ENCODE results near the gene MYBBP1A. TPM values are rescaled to one million over a fixed set of nuclear protein-coding genes. Genes with fewer than 3 reads are reported as not detected.

The MYBBP1A gene
- total RNA-seq, 1 experiment from 2014 or later = 28.1 TPM

GRCh38 chr17:4536742-4537411 lies 18.3 kb downstream of the MYBBP1A start:
- peak; percentile 9 for DNase-seq (ENCODE audit: low read depth)

- no peak for DNase-seq (ENCODE audit: low read depth)
These were observed 18.9 kb downstream of the MYBBP1A start for GRCh38 chr17:4536259-4536741.

GRCh38 chr17:4535667-4536258 lies 19.4 kb downstream of the MYBBP1A start:
- no peak for DNase-seq (ENCODE audit: low read depth)

- DNase-seq (ENCODE audit: low read depth) = no peak
These were observed 20.1 kb downstream of the MYBBP1A start for GRCh38 chr17:4534928-4535666.

- no peak for DNase-seq (ENCODE audit: low read depth)
These were observed 20.7 kb downstream of the MYBBP1A start for GRCh38 chr17:4534515-4534914.

- peak; percentile 52 for DNase-seq (ENCODE audit: low read depth)
These were observed 21.4 kb downstream of the MYBBP1A start for GRCh38 chr17:4533523-4534504.

DNA sequence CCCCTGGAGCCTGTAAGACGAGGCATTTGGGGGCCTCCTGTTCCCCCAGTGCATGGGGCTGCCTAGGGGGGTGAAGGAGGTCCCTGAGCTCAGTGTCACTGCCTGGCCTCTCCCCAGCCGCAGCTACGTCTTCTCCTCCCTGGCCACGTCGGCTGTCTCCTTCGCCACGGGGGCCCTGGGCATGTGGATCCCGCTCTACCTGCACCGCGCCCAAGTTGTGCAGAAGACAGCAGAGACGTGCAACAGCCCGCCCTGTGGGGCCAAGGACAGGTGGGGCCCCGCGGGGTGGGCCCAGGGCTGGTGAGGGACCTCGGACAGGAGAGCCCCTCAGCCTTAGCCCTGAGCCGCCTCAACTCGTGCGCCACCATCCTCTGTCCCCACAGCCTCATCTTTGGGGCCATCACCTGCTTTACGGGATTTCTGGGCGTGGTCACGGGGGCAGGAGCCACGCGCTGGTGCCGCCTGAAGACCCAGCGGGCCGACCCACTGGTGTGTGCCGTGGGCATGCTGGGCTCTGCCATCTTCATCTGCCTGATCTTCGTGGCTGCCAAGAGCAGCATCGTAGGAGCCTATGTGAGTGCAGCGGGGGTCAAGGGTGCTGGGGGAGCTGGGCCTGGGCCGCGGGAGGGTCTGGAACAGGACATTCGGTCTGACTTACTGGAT lies 22.2 kb downstream of the MYBBP1A start:
- no peak for DNase-seq (ENCODE audit: low read depth)

GRCh38 chr17:4531988-4532736 lies 23.0 kb downstream of the MYBBP1A start:
- DNase-seq (ENCODE audit: low read depth) = no peak

DNA sequence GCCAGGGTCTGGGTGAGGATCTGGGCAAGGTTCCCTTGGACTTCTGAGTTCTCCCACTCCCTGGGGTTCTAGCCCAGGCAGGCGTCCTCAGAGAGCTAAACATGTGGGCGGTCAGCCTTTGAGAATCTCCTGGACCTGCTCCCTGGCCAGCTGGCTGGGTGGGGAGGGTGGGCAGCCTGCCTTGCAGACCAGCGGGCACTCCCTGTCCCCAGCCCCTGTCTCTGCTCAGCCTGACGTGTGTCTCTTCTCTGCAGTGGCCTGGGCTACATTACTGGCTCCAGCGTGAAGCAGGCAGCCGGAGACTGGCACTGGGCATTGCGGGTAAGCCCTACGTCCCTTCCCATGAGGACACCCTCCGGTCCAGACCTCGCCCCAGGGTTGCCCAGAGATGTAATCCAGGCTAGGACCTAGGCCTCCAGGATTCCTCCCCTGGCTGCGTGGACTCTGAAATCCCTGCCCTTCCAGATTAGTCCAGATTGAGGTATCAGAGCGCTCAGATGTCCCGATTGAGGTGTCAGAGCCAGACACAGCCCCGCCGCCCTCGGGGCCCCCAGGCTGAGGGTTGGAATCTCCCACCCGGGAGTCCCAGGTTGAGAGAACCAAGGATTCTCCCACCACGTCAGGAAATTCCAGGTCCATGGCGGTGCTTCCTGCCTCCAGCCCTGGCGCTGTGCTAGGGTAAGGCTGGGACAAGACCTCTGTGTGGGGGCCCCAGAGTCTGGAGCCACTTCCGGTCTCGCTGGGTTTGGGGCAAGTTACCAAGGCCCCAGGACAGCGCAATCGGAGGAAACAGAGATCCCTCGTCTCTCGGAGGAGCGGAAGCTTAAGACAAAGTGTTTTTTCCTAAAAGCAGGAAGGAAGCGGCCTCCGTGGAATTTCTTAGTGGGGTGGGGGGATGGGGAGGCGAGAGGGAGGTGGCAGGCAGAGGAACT lies 24.1 kb downstream of the MYBBP1A start:
- no peak for DNase-seq (ENCODE audit: low read depth)

DNA sequence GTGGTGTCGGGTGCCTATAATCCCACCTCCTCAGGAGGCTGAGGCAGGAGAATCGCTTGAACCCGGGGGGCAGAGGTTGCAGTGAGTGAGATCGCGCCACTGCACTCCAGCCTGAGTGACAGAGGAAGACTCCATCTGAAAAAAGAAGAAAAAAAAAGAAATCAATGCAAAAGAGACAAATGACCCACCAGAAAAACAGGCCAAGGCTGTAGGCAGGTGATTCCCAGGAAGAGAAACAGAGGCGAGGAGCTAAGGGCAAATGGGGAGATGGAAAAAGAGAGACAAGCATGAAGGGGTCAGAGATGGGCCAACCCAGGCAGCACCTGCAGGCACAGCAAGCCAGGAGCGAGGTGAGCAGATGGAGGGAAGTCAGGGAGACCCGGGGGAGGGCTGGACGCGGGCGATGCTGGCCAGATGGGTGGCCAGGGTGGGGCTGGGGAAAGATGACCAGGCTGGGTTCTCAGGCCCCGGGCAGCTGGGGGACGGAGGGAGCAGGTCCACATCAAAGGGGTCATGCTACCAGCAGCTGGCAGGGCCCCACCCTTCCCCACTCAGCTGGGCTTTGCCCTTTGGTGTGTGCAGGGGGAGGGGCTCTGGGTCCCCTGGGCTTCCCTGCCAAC lies 25.5 kb downstream of the MYBBP1A start:
- DNase-seq (ENCODE audit: low read depth) = no peak

GRCh38 chr17:4527566-4528125 lies 27.5 kb downstream of the MYBBP1A start:
- no peak for DNase-seq (ENCODE audit: low read depth)

- no peak for DNase-seq (ENCODE audit: low read depth)
These were observed 28.1 kb downstream of the MYBBP1A start for GRCh38 chr17:4527134-4527533.

- DNase-seq (ENCODE audit: low read depth) = no peak
These were observed 29.3 kb downstream of the MYBBP1A start for GRCh38 chr17:4525691-4526397.

GRCh38 chr17:4523946-4524345 lies 31.2 kb downstream of the MYBBP1A start:
- DNase-seq (ENCODE audit: low read depth) = no peak

DNA sequence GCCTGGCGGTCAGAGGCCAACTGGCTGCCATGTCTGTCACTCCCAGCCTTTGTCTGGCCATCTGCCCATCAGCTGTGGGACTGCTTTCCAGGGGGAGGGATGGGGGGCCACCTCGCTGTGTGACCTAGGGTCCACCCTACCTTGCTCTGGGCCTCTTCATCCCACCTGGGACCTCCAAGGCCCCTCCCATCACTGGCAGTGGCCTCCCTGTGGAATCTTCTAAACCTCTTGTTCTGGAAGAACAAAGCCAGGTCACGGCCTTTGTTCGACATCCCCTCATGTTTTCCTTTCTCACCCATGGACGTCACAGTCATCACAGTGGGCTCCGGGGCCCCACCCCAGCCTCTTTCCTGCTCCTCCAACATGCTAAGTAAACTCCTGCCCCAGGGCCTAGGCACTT lies 32.5 kb downstream of the MYBBP1A start:
- DNase-seq (ENCODE audit: low read depth) = no peak

DNA sequence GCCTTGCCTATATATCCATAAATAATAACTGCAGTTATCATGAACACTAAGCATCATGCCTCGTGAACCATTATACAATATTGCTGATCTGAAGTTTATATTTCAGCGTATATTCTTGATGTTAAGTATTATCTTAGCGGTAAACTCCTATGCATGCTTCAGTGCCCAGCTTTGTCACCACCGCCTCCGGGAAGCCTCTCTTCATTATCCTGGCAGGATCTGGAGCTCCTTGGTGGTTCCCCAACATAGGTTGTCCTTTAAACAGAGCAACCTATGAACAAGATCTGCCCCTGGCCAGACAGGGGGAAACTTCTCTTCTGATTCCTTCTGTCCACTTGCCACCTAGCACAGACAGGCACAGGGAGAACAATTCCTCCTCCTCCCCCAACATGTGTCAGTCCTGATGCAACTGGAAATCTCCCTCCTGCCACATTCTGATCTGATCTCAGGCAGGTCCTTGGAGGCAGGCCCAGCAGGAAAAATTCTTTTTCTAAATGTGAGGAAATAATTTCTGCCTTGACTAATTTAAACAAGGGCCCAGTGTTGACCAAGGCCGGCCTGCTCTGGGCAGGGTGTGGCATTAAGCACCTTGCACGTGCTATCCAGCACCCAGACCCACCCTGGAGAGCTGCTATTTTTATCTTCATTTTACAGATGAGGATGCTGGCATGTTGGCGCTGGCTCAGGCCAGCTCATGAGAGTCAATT lies 34.1 kb downstream of the MYBBP1A start:
- no peak for DNase-seq (ENCODE audit: low read depth)

All from RPMI7951 (cell line).